DOHH2 (cell line): ENCODE results near the gene TTLL10.

ENCODE experiments used
- H3F3A ChIP-seq: fragments of 200-600 bp; sonication (generic), shearing (Covaris generic); 2 replicates; pipeline ENCODE4 v1.6.0; 2016; ENCODE audit warnings: antibody characterized with exemption, mild to moderate bottlenecking; ENCODE audit not compliant: control insufficient read depth, insufficient read depth
- H3K27ac ChIP-seq: fragments of 200-600 bp; sonication (generic); 2 replicates; pipeline ENCODE4 v1.5.1; 2014; ENCODE audit warnings: low read depth, mild to moderate bottlenecking, low read length, moderate library complexity
- H3K27me3 ChIP-seq: fragments of 200-600 bp; sonication (generic); 2 replicates; pipeline ENCODE4 v1.6.1; 2014; ENCODE audit warnings: mild to moderate bottlenecking, low read length, mixed read lengths; ENCODE audit not compliant: control insufficient read depth
- H3K36me3 ChIP-seq: fragments of 200-600 bp; sonication (generic); 2 replicates; pipeline ENCODE4 v1.6.1; 2014; ENCODE audit warnings: mild to moderate bottlenecking, low read length, moderate library complexity, mixed read lengths; ENCODE audit not compliant: control insufficient read depth
- H3K4me1 ChIP-seq: fragments of 200-600 bp; sonication (generic); 2 replicates; pipeline ENCODE4 v1.6.1; 2014; ENCODE audit warnings: mild to moderate bottlenecking, low read length, mixed read lengths; ENCODE audit not compliant: control insufficient read depth
- H3K4me2 ChIP-seq: fragments of 200-600 bp; sonication (generic); 2 replicates; pipeline ENCODE4 v1.6.0; 2014; ENCODE audit warnings: mild to moderate bottlenecking, low read length, moderate library complexity
- H3K4me3 ChIP-seq: fragments of 200-600 bp; sonication (generic); 2 replicates; pipeline ENCODE4 v1.5.1; 2014; ENCODE audit warnings: mild to moderate bottlenecking, low read length, mixed read lengths
- H3K79me2 ChIP-seq: fragments of 200-600 bp; sonication (generic); 2 replicates; pipeline ENCODE4 v1.6.1; 2014; ENCODE audit warnings: mild to moderate bottlenecking, low read length, mixed read lengths; ENCODE audit not compliant: control insufficient read depth
- H3K9me2 ChIP-seq: fragments of 200-600 bp; sonication (generic); replicated peaks from 2 replicates; pipeline ENCODE4 v1.6.1; 2014; ENCODE audit warnings: mild to moderate bottlenecking, low read length, mixed read lengths; ENCODE audit not compliant: control insufficient read depth
- H3K9me3 ChIP-seq: fragments of 200-600 bp; sonication (generic); 2 replicates; pipeline ENCODE4 v1.6.1; 2014; ENCODE audit warnings: antibody characterized with exemption, low read length, mixed read lengths; ENCODE audit not compliant: control insufficient read depth, insufficient read depth
- H4K20me1 ChIP-seq: fragments of 200-600 bp; sonication (generic); 2 replicates; pipeline ENCODE4 v1.6.0; 2014; ENCODE audit warnings: low read depth, mild to moderate bottlenecking, antibody characterized with exemption, low read length, moderate library complexity; ENCODE audit not compliant: control insufficient read depth, insufficient read depth
- CTCF ChIP-seq: fragments of 200-600 bp; sonication (generic); IDR thresholded peaks from one replicate; pipeline ENCODE4 v1.5.1; 2014; ENCODE audit warnings: antibody characterized with exemption, mild to moderate bottlenecking, low read depth, low read length; ENCODE audit not compliant: poor library complexity, severe bottlenecking
- EZH2phosphoT487 ChIP-seq: fragments of 200-600 bp; sonication (generic); IDR thresholded peaks from 2 replicates; pipeline ENCODE4 v1.6.1; 2017; ENCODE audit warnings: borderline replicate concordance, mild to moderate bottlenecking, antibody characterized with exemption, low read length, moderate library complexity, mixed read lengths

TTLL10 gene

GRCh38 chr1:1196431-1197187 lies 22.9 kb downstream of the TTLL10 start:
- Histone ChIP-seq H3K27ac (no peak overlapping the region), H3K36me3 (no peaks in the 10 kb centered on the region), H3K9me3 (no peaks in the 10 kb centered on the region)

GRCh38 chr1:1197188-1197500 lies 23.5 kb downstream of the TTLL10 start:
- Histone ChIP-seq H3K27me3 (peaks cover 20% of the 10 kb centered on the region), H4K20me1 (no peaks in the 10 kb centered on the region), H3K4me3 (no peak overlapping the region), H3K27ac (no peak overlapping the region), H3K4me2 (no peak overlapping the region), H3K79me2 (no peaks in the 10 kb centered on the region), H3K4me1 (no peaks in the 10 kb centered on the region), H3F3A (no peaks in the 10 kb centered on the region), H3K9me2 (no peaks in the 10 kb centered on the region), H3K36me3 (no peaks in the 10 kb centered on the region), H3K9me3 (no peaks in the 10 kb centered on the region)
- TF ChIP-seq CTCF: no peak
- no peak for TF ChIP-seq EZH2phosphoT487

More at GRCh38 chr1:1196431-1197187, 22.9 kb downstream of the TTLL10 start:
- Histone ChIP-seq H3K4me2 (no peak overlapping the region), H3F3A (no peaks in the 10 kb centered on the region), H3K9me2 (no peaks in the 10 kb centered on the region), H3K27me3 (peaks cover 20% of the 10 kb centered on the region), H3K4me3 (no peak overlapping the region), H4K20me1 (no peaks in the 10 kb centered on the region), H3K79me2 (no peaks in the 10 kb centered on the region), H3K4me1 (no peaks in the 10 kb centered on the region)
- TF ChIP-seq EZH2phosphoT487: no peak
- no peak for TF ChIP-seq CTCF

DNA sequence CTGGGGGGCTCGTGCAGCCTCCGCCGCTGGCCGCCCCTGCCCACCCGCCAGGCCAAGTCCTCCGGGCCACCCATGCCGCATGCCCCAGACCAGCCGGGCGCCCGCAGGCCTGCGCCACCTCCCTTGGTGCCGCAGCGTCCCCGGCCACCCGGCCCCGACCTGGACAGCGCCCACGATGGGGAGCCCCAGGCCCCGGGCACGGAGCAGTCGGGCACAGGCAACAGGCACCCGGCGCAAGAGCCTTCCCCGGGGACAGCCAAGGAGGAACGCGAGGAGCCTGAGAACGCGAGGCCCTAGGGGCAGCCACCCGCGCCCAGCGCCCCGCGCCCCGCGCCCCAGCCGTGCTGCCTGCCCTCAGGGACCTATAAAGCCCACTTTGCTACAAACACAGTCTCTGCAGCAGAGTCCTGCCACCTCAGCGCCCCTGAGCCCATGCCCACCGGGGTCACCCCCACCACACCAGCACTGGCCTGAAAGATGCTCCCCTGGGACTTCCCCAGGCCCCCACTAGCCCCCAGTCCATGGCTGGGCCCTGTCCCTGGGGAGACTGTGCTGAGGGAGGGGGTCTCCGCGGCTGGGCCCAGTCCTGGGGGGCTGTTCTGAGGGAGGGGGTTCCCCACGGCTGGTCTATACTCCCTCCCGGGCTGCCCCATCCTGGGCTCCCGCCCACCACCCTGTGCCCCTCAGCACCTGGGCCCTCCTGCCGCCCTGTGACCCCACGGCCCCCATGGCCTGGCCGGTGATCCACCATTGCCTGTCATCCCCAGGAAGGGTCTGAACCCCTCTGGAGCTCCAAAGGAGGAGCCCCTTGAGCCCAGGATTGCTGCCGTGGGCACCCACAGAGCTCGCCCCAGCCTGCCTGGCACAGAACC lies 24.1 kb downstream of the TTLL10 start:
- Histone ChIP-seq H3F3A (no peaks in the 10 kb centered on the region), H3K27ac (no peak overlapping the region), H3K4me2 (no peak overlapping the region), H3K4me3 (no peak overlapping the region), H3K79me2 (no peaks in the 10 kb centered on the region), H3K4me1 (no peaks in the 10 kb centered on the region), H3K9me2 (no peaks in the 10 kb centered on the region), H4K20me1 (no peaks in the 10 kb centered on the region), H3K27me3 (peaks cover 20% of the 10 kb centered on the region), H3K36me3 (no peaks in the 10 kb centered on the region), H3K9me3 (no peaks in the 10 kb centered on the region)
- no peak for TF ChIP-seq CTCF
- no peak for TF ChIP-seq EZH2phosphoT487
